ENCODE results near the gene CAPN2. TPM values are rescaled to one million over a fixed set of nuclear protein-coding genes. Genes with fewer than 3 reads are reported as not detected.

CAPN2 gene
- total RNA-seq, 2 donors from 2014 or later: 235 to 258 TPM

GRCh38 chr1:223756806-223757700 lies 44.7 kb downstream of the CAPN2 start:
- Histone ChIP-seq H3K27me3 (replicated peaks; ENCODE audit: insufficient read depth) (no peaks in the 10 kb centered on the region), H3K4me3 (no peak overlapping the region), H3K27ac (no peak overlapping the region), H3K9me3 (no peaks in the 10 kb centered on the region), H3K36me3 (peaks cover 91% of the 10 kb centered on the region), H3K4me1 (ENCODE audit: control insufficient read depth in 1 of 2, low read depth in 2 of 2) (no peaks in the 10 kb centered on the region)
- DNase-seq (ENCODE audit: low spot score) (no peak), ATAC-seq (ENCODE audit: insufficient number of reproducible peaks, low FRiP score, low read depth) (no peak)
- TF ChIP-seq CTCF (IDR thresholded peaks at IDR 0.05): no peak

DNA sequence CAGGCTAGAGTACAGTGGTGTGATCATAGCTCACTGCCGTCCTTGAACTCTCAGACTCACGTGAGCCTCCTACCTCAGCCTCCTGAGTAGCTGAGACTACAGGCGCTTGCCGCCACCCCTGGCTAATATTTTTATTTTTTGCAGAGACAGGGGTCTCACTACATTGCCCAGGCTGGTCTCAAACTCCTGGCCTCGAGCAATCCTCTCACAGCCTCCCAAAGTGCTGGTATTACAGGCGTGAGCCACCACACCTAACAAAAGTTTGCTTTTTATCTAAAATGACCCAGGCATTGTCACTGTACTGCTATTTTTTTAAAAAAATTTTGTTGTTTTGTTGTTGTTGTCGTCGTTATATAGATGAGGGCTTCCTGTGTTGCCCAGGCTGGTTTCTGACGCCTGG lies 46.4 kb downstream of the CAPN2 start:
- no peaks in the 10 kb centered on the region for H3K27me3 ChIP-seq (replicated peaks; ENCODE audit: insufficient read depth)
- H3K27ac ChIP-seq: no peak overlapping the region
- no peak for TF ChIP-seq CTCF (IDR thresholded peaks at IDR 0.05)
- H3K4me3 ChIP-seq: no peak overlapping the region
- ATAC-seq (ENCODE audit: insufficient number of reproducible peaks, low FRiP score, low read depth) (no peak), DNase-seq (ENCODE audit: low spot score) (no peak)
- H3K9me3 ChIP-seq: no peaks in the 10 kb centered on the region
- no peaks in the 10 kb centered on the region for H3K4me1 ChIP-seq (ENCODE audit: control insufficient read depth in 1 of 2, low read depth in 2 of 2)
- H3K36me3 ChIP-seq: peaks cover 91% of the 10 kb centered on the region

GRCh38 chr1:223759273-223759672 lies 46.9 kb downstream of the CAPN2 start:
- peaks cover 90% of the 10 kb centered on the region for H3K36me3 ChIP-seq
- TF ChIP-seq CTCF (IDR thresholded peaks at IDR 0.05): no peak
- H3K9me3 ChIP-seq: no peaks in the 10 kb centered on the region
- no peaks in the 10 kb centered on the region for H3K4me1 ChIP-seq (ENCODE audit: control insufficient read depth in 1 of 2, low read depth in 2 of 2)
- ATAC-seq (ENCODE audit: insufficient number of reproducible peaks, low FRiP score, low read depth): no peak
- H3K4me3 ChIP-seq: no peak overlapping the region
- H3K27ac ChIP-seq: no peak overlapping the region
- no peak for DNase-seq (ENCODE audit: low spot score)
- H3K27me3 ChIP-seq (replicated peaks; ENCODE audit: insufficient read depth): no peaks in the 10 kb centered on the region

GRCh38 chr1:223760833-223761232 lies 48.5 kb downstream of the CAPN2 start:
- peaks cover 91% of the 10 kb centered on the region for H3K36me3 ChIP-seq
- H3K4me3 ChIP-seq: no peak overlapping the region
- H3K4me1 ChIP-seq (ENCODE audit: control insufficient read depth in 1 of 2, low read depth in 2 of 2): no peaks in the 10 kb centered on the region
- ATAC-seq (ENCODE audit: insufficient number of reproducible peaks, low FRiP score, low read depth): no peak
- no peaks in the 10 kb centered on the region for H3K9me3 ChIP-seq
- no peak for DNase-seq (ENCODE audit: low spot score)
- H3K27me3 ChIP-seq (replicated peaks; ENCODE audit: insufficient read depth): no peaks in the 10 kb centered on the region
- no peak for TF ChIP-seq CTCF (IDR thresholded peaks at IDR 0.05)
- H3K27ac ChIP-seq: peak overlapping the region in 1 of 2 donors; percentile 22

- H3K36me3 ChIP-seq: peaks cover 87% of the 10 kb centered on the region
- no peak overlapping the region for H3K27ac ChIP-seq
- ATAC-seq (ENCODE audit: insufficient number of reproducible peaks, low FRiP score, low read depth) (no peak), DNase-seq (ENCODE audit: low spot score) (no peak)
- TF ChIP-seq CTCF (IDR thresholded peaks at IDR 0.05): no peak
- no peaks in the 10 kb centered on the region for H3K9me3 ChIP-seq
- H3K4me1 ChIP-seq (ENCODE audit: control insufficient read depth in 1 of 2, low read depth in 2 of 2): no peaks in the 10 kb centered on the region
- H3K27me3 ChIP-seq (replicated peaks; ENCODE audit: insufficient read depth): no peaks in the 10 kb centered on the region
- H3K4me3 ChIP-seq: no peak overlapping the region
Measured at GRCh38 chr1:223761411-223761810, 49.1 kb downstream of the CAPN2 start.

All from thoracic aorta (tissue), 2 donors.